Gastrocnemius medialis (tissue), 4 donors: ENCODE results near the gene MRPL42. TPM values are rescaled to one million over a fixed set of nuclear protein-coding genes. Genes with fewer than 3 reads are reported as not detected.

Source experiments
- ATAC-seq, 2 donors: fragments of 150-250 bp; one replicate each; pipeline ENCODE4 v1.9.1; 2016
- DNase-seq, 2 donors: peaks; one replicate each; pipeline ENCODE4 v3.0.0-alpha.2; 2019
- H3K27ac ChIP-seq, 4 donors: fragments of 200-600 bp; sonication (generic); 1 replicate in 1 of 4; 2 replicates in 3 of 4; pipeline ENCODE4 v1.5.1; 2016 to 2018; ENCODE audit warnings: mild to moderate bottlenecking in 2 of 4, moderate library complexity in 1 of 4
- H3K27me3 ChIP-seq, 3 donors: fragments of 200-600 bp; sonication (generic) in 2 of 3; 1 replicate in 1 of 3; 2 replicates in 2 of 3; pipeline versions ENCODE4 v1.5.1 to v1.6.0; 2016 to 2019; ENCODE audit warnings: mild to moderate bottlenecking in 1 of 3, moderate library complexity in 1 of 3
- H3K36me3 ChIP-seq, 2 donors: fragments of 200-600 bp; sonication (generic) in 1 of 2; one replicate each; pipeline ENCODE4 v1.5.1; 2017 to 2018
- H3K4me1 ChIP-seq, 2 donors: fragments of 200-600 bp; sonication (generic) in 1 of 2; one replicate each; pipeline ENCODE4 v1.5.1; 2016 to 2017; ENCODE audit warnings: mild to moderate bottlenecking in 2 of 2
- H3K4me3 ChIP-seq, 4 donors: fragments of 200-600 bp; sonication (generic) in 3 of 4; 1 replicate in 1 of 4; 2 replicates in 3 of 4; pipeline ENCODE4 v1.5.1; 2016 to 2019; ENCODE audit warnings: mild to moderate bottlenecking in 2 of 4
- H3K9me3 ChIP-seq, 3 donors: fragments of 200-600 bp; sonication (generic) in 2 of 3; 1 replicate in 1 of 3; 2 replicates in 2 of 3; pipeline ENCODE4 v1.5.1; 2016 to 2019
- CTCF ChIP-seq, 5 experiments: fragments of 450-650 bp in 3 of 5; fragments of 200-600 bp in 2 of 5; sonication (generic) in 2 of 5; IDR thresholded peaks in 4 of 5; conservative IDR thresholded peaks in 1 of 5; 1 replicate in 4 of 5; 2 replicates in 1 of 5; pipeline ENCODE4 v1.5.1; 2016 to 2019; ENCODE audit warnings: antibody characterized with exemption in 5 of 5, mild to moderate bottlenecking in 3 of 5, moderate library complexity in 3 of 5
- POLR2A ChIP-seq, 2 donors: fragments of 450-650 bp; IDR thresholded peaks; one replicate each; pipeline ENCODE4 v1.6.1; 2017; ENCODE audit warnings: antibody characterized with exemption in 2 of 2, mild to moderate bottlenecking in 2 of 2, moderate library complexity in 2 of 2
- in situ Hi-C, 4 donors: fragments of 200-750 bp; cut with MboI; loops; one replicate each; pipeline versions ENCODE4 v1.15.0 to v1.8.0; 2017; ENCODE audit warnings: low sequenced_read_pairs in 4 of 4
- intact Hi-C: fragments of 100-400 bp; cut with DNase I; formaldehyde crosslinking; loops from one replicate; pipeline ENCODE4 v1.15.1; 2023; ENCODE audit warnings: low total_unique reads
- total RNA-seq, 4 donors: library from RNA; depleted of rRNA; stranded (reverse); fragments of >200 nt; gene quantifications; one replicate each; pipeline versions ENCODE4 v1.1.0 to v1.2.3, GENCODE V29; 2016

Gene MRPL42
- total RNA-seq, 4 donors from 2014 or later, result 14.0 to 44.6 (median 34.8) TPM

- Histone ChIP-seq H3K27me3 (no peaks in the 10 kb centered on the region), H3K9me3 (no peaks in the 10 kb centered on the region), H3K27ac (no peak overlapping the region), H3K36me3 (no peaks in the 10 kb centered on the region), H3K4me3 (no peak overlapping the region), H3K4me1 (peaks cover 0 to 10% of the 10 kb centered on the region in 2 donors)
- no peak for ATAC-seq
- no peak for DNase-seq
- TF ChIP-seq CTCF (IDR thresholded peaks at IDR 0.05 in 4 of 5, conservative IDR thresholded peaks at IDR 0.05 in 1 of 5) (no peak), POLR2A (IDR thresholded peaks at IDR 0.05) (no peak)
- in situ Hi-C loops (no loop called here), intact Hi-C loops (no loop called here)
Observed at GRCh38 chr12:93533310-93533709, 66.0 kb downstream of the MRPL42 start.

- H3K4me1 ChIP-seq, result peaks cover 0 to 14% of the 10 kb centered on the region in 2 donors
- in situ Hi-C loops (no loop called here), intact Hi-C loops (no loop called here)
- H3K27ac ChIP-seq, result no peak overlapping the region
- ATAC-seq (no peak), DNase-seq (no peak)
- H3K36me3 ChIP-seq, result no peaks in the 10 kb centered on the region
- no peak overlapping the region for H3K4me3 ChIP-seq
- H3K27me3 ChIP-seq, result no peaks in the 10 kb centered on the region
- no peaks in the 10 kb centered on the region for H3K9me3 ChIP-seq
- TF ChIP-seq POLR2A (IDR thresholded peaks at IDR 0.05) (no peak), CTCF (IDR thresholded peaks at IDR 0.05 in 4 of 5, conservative IDR thresholded peaks at IDR 0.05 in 1 of 5) (no peak)
Observed at GRCh38 chr12:93536111-93536765, 68.9 kb downstream of the MRPL42 start.

- Histone ChIP-seq H3K9me3 (no peaks in the 10 kb centered on the region), H3K4me1 (peaks cover 0 to 14% of the 10 kb centered on the region in 2 donors), H3K36me3 (no peaks in the 10 kb centered on the region), H3K27ac (no peak overlapping the region), H3K27me3 (no peaks in the 10 kb centered on the region), H3K4me3 (no peak overlapping the region)
- ATAC-seq (peak in 1 of 2 donors; percentile 51), DNase-seq (no peak)
- TF ChIP-seq POLR2A (IDR thresholded peaks at IDR 0.05) (no peak), CTCF (IDR thresholded peaks at IDR 0.05 in 4 of 5, conservative IDR thresholded peaks at IDR 0.05 in 1 of 5) (no peak)
- in situ Hi-C loops (no loop called here), intact Hi-C loops (no loop called here)
Observed at GRCh38 chr12:93536766-93537488, 69.6 kb downstream of the MRPL42 start.

GRCh38 chr12:93537769-93538168, 70.5 kb downstream of the MRPL42 start:
- no peak for TF ChIP-seq CTCF (IDR thresholded peaks at IDR 0.05 in 4 of 5, conservative IDR thresholded peaks at IDR 0.05 in 1 of 5)
- TF ChIP-seq POLR2A (IDR thresholded peaks at IDR 0.05), result no peak
- H3K9me3 ChIP-seq, result no peaks in the 10 kb centered on the region
- H3K4me3 ChIP-seq, result no peak overlapping the region
- intact Hi-C loops (no loop called here), in situ Hi-C loops (no loop called here)
- ATAC-seq (no peak), DNase-seq (no peak)
- no peaks in the 10 kb centered on the region for H3K27me3 ChIP-seq
- H3K4me1 ChIP-seq, result peaks cover 0 to 14% of the 10 kb centered on the region in 2 donors
- H3K36me3 ChIP-seq, result no peaks in the 10 kb centered on the region
- no peak overlapping the region for H3K27ac ChIP-seq
